ENCODE measurements around the gene DGKD.

DGKD gene, protein sequence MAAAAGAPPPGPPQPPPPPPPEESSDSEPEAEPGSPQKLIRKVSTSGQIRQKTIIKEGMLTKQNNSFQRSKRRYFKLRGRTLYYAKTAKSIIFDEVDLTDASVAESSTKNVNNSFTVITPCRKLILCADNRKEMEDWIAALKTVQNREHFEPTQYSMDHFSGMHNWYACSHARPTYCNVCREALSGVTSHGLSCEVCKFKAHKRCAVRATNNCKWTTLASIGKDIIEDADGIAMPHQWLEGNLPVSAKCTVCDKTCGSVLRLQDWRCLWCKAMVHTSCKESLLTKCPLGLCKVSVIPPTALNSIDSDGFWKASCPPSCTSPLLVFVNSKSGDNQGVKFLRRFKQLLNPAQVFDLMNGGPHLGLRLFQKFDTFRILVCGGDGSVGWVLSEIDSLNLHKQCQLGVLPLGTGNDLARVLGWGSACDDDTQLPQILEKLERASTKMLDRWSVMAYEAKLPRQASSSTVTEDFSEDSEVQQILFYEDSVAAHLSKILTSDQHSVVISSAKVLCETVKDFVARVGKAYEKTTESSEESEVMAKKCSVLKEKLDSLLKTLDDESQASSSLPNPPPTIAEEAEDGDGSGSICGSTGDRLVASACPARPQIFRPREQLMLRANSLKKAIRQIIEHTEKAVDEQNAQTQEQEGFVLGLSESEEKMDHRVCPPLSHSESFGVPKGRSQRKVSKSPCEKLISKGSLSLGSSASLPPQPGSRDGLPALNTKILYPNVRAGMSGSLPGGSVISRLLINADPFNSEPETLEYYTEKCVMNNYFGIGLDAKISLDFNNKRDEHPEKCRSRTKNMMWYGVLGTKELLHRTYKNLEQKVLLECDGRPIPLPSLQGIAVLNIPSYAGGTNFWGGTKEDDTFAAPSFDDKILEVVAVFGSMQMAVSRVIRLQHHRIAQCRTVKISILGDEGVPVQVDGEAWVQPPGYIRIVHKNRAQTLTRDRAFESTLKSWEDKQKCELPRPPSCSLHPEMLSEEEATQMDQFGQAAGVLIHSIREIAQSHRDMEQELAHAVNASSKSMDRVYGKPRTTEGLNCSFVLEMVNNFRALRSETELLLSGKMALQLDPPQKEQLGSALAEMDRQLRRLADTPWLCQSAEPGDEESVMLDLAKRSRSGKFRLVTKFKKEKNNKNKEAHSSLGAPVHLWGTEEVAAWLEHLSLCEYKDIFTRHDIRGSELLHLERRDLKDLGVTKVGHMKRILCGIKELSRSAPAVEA

DNA sequence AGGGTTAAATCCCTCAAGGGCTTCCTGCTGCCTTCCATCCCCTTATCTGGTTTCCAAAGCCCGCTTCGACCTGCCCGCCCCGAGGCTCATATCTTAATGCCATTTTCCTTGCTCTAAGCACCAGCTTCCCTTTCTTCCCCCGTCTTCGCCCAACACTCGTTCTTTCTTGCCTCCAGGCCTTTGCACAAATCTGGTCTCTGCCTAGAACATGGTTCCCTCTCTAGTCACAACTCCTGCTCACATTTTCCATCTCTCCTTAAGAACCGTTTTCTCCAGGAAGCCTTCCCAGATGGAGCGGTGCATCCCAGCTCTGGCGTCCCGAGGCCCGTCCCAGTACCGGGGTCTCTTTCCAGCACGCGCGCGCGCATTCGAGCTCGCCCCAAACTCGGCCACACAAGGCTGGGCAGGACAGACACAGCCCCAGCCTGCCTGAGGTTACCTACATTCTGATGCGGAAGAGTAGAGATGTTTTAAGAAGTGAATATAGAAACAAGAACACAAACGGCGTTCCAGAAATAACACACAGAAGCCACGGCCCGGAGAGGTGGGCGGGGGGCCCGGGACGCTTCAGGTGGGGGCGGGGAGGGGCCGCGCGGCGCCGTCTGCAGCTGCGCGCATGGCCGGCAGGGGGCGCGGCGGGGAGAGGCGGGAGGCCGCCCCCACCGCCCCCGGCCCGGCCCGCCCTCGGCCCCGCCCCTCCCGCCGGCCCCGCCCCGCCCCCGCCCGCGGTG, at the start of gene DGKD:
Gene DGKD, plus strand, starts transcription at position 726 of the 731 bp plus-strand sequence. CDS start 25 bp downstream, outside the sequence.
- peak in 30 of 51 donors; percentile 28 to 83 (median 54) for DNase-seq

DNA sequence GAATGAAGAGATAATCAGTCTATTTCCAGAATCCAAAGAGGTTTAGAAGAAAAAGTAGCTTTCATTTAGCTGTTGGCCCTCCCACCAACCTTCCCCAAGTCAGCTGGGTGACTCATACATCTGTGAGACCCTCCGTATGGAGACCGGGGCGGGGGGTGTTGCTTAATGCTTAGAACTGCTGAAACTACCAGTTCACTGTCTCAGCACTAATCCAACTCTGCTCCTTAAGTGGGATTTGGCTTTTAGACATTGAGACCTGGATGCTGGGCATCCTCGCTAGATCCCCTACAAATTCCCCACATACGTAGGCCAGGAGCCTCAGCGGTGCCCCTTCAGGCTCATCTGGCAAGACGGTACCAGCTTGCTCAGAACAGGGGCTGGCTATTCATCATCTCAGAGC, 46.7 kb upstream of the DGKD start, which contains the start of gene SAG:
Gene SAG, plus strand, starts transcription at position 252 of the 400 bp plus-strand sequence. CDS start 1,374 bp downstream, outside the sequence.
- no peak for DNase-seq

DNA sequence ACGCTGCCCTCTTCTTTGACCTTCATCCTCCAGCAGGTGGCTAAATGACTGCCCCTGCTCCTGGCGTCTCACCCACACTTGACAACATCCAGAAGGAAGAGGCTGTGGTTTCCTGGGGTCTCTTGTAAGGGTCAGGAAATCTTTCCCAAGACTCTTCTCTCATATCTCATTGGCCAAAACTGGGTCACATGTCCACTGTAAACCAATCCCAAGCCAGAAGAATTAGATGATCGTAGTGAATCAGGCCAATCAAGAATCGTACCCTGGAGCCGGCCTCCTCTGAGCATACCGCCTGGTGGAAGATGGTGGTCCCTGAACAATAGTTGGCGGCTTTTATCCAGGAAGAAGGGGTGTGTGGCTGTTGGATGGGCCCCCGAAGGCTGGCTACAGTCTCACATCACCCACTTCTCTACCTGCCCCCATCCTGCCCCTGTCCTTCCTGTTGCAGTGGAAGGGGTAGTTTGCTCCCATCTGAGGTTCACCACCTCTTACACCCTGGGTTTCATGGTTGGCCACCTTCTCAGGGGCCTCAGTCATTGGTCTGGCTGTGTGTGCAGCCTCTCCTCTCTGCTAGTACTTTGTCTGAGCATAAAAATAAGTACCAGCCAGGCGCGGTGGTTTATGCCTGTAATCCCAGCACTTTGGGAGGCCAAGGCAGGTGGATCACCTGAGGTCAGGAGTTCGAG, 42.9 kb upstream of the DGKD start:
- no peak for DNase-seq

DNA sequence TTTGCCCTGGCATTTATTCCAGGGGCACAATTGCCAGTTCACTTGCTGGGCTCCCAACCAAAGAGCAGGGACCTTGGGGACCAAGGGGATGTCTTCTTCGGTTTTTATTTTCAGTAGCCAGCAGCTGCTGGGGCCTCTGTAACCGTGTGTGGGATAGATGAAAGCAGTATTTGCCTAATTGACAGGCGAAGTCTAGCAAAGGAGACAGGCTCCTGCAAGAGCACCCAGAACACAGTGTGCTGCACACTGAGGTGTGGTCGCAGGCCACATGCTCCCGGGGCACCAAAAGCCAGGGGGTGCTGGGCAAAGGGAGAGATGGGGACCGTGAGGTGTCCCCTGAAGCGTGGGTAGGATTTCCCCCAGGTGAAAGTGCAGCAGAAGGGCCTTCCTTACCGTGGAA, 41.4 kb upstream of the DGKD start:
- no peak for DNase-seq

DNA sequence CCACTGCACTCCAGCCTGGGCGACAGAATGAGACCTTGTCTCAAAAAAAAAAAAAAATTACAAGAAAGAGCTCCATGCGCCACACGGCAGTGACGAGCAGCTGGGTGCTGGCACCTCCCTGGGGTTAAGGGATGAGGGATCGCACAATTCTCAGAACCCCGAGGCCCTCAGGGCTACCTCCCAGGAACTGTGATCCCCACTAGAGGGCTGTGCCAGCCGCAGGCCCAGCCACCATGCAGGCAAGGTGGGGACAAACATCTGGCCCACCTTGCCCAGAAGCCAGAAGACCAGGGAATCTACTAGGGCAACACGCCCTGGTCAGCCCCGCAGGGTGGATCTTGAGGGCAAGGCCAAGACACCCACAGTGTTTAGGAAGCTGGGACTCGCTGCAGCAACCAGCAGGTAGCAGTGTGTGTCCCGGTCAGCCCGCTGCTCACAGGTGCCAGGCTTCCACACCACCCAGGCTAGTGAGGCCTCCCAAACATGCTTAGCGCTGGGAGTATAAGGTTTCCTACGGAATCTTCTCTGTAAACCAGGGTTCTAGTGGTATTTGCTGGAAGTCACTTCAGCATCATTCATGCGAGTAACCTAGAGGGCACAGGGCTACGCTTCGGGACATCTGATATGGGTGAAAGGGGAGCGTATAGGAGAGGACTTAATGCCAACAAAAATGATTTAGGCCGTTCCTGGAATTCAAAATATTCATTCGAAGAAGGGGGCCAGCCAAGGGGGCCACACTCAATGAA, 39.9 kb upstream of the DGKD start:
- DNase-seq: no peak

DNA sequence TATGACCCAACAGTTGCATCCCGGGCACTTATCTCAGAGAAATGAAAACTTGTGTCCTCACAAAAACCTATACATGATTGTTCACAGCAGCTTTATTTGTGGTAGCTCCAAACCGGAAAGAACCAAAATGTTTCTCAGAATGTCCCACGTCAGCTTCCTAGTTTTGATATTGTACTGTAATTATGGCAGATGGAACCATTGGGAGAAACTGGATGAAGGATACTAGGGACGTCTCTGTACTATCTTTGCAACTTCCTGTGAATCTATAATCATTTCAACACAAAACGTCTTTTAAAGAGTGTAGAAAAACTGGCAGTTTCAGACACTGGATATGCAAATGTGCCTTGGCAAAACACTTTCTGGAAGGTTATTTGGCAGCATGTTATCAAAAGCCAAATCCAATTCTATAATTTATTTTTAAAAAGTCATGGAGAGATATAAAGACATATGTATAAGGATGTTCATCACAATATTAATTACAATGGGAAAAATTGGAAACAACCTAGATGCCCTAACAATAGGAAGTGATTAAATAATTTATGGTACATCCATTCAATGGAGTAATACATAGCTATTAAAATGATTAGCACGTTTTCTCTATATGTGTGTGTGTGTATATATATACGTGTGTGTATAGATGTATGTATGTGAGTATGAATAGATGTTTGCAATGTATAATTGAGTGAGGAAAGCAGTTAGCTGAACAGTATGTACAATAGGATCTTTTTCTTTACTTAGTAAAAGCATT, 36.9 kb upstream of the DGKD start:
- DNase-seq: no peak

DNA sequence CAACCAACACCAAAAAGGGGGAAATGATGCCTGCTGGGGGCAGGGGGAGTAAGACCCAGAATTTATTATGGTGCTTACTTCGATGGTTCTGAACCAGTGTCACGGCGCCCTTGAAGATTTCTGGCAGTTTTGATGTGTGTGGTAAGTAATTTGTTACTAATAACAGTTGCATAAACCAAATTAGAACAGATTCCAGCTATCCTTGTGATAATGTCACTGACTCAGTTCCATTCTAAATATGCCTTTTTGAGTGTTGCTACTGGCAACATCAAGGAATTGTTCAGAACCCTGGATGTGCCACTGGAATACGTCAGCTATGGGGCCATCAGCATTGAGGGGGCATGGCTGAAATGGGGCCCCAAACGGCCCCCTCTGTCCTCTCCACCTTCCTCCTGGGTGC, 35.0 kb upstream of the DGKD start:
- DNase-seq: peak in 1 of 51 donors; percentile 38

DNA sequence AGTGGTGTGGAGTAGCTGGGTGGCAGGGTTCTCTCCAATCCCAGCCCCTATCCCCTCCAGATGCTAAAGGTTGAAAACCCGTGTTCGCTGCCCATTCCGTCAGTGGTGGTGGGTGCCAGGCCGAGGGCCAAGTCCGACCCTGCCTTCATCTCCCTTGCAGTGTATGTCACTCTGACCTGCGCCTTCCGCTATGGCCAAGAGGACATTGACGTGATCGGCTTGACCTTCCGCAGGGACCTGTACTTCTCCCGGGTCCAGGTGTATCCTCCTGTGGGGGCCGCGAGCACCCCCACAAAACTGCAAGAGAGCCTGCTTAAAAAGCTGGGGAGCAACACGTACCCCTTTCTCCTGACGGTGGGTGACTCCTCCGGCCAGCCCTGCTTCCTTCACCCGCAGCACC, 33.8 kb upstream of the DGKD start:
- no peak for DNase-seq

DNA sequence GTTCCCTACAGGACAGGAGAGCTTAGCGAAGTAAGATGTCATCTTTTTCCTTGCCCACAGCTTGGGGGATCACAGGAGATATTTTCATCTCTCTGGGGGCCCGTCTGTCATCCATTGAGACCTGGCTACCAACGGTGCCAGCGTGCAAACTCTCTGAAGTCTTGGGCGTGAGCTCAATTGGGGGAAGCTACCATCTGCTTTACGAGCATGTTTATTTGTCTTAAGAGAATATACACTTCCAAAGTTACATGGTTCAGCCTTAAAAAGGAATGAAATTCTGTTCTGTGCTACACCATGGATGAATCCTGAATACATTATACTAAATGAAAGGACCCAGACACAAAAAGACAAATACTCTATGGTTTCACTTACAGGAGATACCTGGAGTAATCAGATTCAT, 33.1 kb upstream of the DGKD start:
- DNase-seq: no peak

DNA sequence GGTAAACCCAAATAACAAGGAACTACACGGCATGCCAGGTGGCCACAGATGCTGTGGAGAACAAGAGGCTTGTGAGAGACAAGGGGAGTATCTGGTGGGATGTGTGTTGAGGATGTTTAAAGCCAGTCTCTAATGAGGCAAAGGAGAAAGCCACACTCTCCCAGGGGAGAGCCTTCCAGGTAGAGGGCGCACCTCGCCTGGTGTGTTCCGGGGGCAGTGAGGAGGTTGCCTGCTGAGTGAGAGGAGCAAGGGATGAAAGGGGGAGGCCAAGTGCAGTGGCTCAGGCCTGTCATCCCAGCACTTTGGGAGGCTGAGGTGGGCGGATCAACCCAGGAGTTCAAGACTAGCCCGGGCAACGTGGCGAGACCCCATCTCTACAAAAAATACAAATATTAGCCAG, 30.4 kb upstream of the DGKD start:
- no peak for DNase-seq

DNA sequence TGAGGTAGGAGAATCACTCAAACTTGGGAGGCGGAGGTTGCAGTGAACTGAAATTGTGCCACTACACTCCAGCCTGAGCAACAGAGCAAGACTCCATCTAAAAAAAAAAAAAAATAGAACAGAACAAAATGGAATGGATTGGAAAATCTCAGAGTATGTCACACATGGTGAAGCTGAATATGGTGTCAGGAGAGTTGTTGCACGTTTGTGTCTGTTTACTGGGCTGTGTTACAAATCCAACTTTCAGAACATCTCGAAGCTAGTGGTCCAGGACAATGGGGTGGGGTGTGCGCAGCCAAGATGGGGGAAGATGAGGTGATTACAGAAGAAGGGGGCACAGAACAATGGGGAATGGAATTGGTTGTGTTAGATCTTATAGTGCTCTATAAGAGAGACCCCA, 29.0 kb upstream of the DGKD start:
- DNase-seq: no peak

DNA sequence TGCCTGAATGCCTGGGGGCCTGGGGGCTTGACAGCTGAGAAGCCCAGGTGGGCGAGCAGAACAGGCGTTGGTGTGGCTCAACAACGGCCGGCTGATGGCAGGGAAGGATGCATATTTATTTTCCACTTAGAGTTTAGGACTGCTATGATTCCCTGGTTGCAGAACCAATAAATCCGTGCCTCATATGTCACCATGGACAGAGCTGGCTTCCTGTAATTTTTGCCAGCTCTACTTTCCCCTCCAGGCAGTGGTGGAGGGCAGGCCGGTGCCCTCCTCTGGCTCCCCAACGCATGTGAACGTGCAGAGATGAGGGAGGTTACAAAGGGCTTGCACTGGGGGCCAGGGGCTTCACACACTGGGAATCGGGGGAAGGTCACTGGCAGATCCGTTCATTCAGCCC, 28.5 kb upstream of the DGKD start:
- no peak for DNase-seq

DNA sequence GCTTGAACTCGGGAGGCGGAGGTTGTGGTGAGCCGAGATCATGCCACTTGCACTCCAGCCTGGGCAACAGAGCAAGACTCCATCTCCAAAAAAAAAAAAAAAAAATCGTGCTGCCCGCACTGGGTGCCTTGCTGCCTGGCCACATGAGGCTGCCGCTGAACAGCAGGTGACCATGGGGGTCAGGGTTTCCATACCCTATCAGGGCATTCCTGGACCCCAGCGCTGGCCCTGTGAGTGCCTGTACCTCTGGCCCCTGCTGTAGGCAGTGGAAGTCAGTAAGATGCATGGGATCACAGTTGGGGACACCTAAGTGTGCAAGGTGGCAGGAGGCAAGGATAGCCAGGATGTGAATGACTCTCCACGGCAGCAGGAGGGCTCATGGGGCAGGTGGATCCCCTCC, 27.8 kb upstream of the DGKD start:
- DNase-seq: no peak

DNA sequence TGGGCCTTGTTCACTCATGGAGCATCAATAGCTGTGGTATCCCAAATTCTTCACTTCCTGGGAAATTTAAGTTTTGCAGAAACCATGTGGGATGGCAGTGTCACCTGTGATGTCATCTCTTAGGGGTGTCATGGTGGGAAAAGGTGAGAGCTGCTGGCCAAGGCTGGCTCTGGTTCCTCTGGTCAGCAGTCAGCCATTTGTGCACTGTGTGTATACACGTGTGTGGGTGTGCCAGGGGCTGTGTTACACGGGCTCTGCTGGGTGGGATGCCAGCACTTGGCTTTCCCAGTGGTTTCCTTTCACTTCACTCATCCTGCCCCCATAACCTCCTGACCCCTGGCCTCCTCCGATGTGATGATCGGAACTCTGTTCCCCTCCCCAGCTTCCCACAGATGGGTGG, 25.4 kb upstream of the DGKD start:
- DNase-seq: no peak

DNA sequence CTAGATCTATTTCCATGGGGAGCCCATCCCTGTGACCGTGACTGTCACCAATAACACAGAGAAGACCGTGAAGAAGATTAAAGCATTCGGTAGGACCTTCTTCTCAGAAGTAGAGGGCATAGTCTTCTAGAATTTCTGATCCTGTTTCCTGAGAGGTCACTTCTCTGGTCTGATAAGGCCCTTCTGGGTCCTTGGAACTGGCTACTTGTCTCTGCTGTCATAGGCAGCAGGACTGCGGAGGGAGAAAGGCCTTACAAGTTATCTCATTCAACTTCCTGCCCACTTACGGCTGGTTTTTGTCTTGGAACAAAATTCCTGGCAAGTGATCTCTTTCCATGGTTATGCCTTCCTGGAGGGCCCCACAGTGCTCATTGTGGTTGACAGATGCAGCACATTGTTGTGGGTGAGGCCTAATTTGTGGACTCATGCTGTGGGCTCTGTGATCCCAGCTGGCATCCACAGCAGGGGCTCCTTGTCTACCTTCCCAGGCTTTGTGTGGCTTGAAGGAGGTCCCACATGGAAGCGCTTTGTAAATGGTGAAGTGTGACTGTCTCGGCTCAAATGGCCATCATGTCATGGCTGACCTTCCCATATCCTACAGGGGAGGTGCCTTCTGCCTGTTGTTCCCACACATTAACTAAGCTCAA, 24.7 kb upstream of the DGKD start:
- DNase-seq: no peak

DNA sequence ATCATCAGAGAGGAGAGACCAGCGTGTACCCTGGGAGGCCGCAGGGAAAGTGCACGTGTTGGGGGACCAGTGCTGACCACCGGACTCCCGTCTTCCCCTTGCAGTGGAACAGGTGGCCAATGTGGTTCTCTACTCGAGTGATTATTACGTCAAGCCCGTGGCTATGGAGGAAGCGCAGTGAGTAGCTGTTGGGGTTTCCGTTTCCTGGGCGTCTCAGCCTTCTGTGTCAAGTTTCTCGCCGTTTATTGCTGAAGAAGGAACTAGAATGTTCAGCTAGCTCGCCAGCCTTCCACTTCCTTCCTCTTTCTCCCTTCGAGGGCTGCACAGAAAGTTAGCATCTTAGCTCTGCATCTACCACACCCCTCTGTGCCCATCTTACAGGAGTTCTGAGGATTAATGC, 22.8 kb upstream of the DGKD start:
- DNase-seq: peak in 27 of 51 donors; percentile 15 to 64 (median 34)

DNA sequence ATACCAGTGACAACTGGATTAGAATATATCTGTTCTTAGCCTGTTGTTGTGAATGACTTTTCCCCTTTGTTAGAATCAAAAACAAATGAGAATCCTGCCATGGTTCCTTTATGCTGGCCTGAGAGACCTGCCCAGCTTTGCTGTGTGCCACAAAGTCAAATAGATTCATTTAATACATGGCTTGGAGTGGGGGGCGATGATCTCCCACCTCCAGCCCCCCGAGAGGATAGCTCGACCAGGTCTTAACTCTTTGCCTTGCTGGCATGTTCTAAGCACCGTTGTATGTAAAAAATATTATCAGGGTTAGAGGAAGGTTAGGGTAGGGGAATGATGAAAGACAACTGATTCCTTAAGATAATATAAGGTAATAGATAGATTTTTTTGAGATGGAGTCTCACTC, 22.2 kb upstream of the DGKD start:
- no peak for DNase-seq

DNA sequence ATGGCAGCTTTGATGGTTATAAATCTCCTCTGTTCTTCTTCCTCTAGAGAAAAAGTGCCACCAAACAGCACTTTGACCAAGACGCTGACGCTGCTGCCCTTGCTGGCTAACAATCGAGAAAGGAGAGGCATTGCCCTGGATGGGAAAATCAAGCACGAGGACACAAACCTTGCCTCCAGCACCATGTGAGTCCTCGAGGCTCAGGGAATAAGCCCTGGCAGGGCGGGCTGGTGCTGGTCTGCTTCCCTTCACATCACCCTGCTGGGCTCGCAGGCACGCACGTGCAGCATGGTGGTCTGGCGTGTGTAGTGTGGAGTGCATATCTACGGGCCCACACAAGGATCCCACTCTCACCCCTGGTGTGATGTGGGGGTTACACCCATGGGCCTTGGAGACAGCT, 19.4 kb upstream of the DGKD start:
- no peak for DNase-seq
